Stimulated activated CD4-positive, alpha-beta T cell treated with anti-CD3 and anti-CD28 coated beads, TNF-alpha, amount 100 ng/mL, for 24 hours (primary cell): ENCODE measurements around the gene WHAMM.
A peak's percentile ranks its signal among the peaks of the same experiment; 100 is the strongest.
"Not testable (repeated sequence)": the region's sequence is repeated elsewhere in the genome, so short reads cannot be mapped to it uniquely, and the experiment has no call there.

Experiments used
- DNase-seq, 3 experiments: peaks; one replicate each; pipeline ENCODE4 v3.0.0-alpha.2; 2020; ENCODE audit warnings: low read depth in 3 of 3

The WHAMM gene

DNA sequence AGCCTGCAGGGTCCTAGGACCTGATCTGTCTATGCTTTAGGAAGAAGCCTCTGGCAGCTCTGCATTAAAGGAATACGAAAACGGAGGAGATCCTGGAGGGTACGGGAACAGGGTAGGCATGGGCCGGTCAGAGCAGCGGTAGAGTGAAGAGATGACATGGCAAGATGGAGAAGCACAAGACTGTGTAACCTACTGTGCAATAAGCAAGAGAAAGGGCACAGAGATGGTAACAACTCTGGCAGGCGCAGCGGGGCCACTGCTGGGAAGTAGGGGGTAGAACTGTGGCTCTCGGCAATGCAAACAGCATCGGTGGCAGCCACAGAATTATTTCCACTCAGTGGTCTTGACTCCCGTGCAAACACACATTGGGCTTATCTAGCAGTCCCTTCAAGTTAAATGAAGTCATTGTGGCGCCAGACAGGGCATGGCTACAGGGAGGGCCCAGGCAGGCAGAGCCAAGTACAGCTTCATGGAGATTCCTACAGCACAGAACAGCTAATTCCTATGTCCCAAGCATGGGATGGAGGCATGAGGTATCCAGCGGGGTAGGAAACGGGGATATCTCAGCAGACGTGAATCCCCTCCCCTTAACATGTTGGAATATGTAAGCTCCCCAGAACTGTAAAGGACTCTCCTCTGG, 28.8 kb downstream of the WHAMM start:
- no peak for DNase-seq

DNA sequence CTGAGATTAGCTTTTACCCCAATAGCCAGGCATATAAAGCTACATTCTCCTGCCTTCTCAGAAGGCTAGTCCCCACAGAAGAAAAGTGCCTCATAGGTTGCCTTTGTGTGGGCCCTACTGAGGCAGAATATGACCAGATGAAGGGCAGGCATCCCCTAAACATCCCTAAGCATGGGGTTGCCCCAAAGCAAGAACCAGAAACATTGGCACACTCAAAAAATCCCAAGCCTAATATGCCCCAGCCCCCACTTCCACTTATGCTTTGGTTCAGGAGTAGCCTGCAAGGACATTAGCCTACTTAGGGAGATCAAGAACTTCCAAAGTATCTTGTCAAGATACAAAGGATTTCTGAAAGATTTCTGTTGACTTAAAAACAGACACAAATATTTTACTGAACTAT, 29.7 kb downstream of the WHAMM start:
- no peak for DNase-seq

- no peak for DNase-seq
These were observed 30.7 kb downstream of the WHAMM start for GRCh38 chr15:82840166-82840565.

GRCh38 chr15:82843566-82843965, 34.1 kb downstream of the WHAMM start:
- DNase-seq, result no peak

DNA sequence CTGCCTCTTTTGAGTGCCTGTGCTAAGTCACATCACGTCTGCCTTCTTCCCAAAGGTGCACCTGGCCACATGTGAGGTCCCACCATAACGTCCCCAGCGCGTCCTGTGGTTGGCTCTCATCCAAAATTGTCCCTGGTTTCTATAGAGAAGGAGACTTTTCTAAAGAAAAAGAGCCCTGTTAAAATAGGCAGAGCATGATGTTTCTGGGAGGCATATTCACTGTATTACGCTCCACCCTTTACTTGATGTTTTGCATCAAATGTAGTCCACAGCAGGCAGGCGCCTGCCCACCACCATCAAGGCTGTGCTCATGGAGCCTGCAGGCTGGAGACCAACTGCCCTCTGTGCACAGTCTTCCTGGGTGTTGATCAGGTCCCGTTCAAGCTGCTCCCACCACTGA, 36.3 kb downstream of the WHAMM start:
- DNase-seq, result no peak

DNA sequence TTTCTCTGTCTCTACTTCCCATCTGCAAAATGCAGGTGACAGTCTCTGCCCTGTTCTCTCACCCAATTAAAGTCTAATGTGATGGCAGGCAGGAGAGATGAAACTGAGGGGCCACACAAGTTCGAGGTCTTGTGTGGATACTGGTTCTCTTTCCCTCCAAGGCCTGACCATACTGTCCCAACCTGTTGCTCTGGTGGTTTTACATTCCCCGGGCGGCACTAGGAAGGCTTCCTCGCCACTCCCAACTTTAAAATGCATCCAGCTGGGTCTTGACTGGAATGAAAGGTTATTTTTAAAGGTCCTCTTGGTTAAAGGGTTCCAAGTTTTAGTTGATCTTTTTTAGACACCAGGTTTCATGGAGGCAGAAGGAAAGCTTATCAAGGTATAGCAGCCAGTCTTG, 37.2 kb downstream of the WHAMM start:
- DNase-seq, result no peak

DNA sequence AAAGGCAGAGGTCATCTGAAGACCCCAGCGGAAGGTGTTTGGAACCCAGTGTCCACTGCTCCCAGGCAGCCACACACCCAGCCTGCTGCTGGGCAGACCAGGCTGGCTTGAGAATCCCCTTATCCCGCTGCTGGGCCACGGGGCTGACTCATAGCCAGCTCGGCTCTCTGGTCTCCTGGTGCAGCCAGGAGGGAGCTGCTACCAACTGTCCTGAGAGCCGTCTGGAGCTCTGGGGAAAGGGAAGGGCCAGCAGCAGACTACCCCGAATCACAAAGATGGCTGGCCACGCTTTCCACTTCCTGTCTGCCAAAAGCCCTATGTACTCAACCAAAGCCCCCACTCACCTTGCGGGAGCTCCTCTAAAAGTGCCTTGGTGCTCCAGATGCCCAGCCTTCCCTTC, 38.3 kb downstream of the WHAMM start:
- no peak for DNase-seq

- no peak for DNase-seq
These were observed 39.0 kb downstream of the WHAMM start for GRCh38 chr15:82848241-82848993.

- peak in 2 of 3 experiments; percentile 11 to 40 for DNase-seq
These were observed 40.4 kb downstream of the WHAMM start for GRCh38 chr15:82849556-82850512.

- DNase-seq, result no peak
These were observed 41.3 kb downstream of the WHAMM start for GRCh38 chr15:82850731-82851130.

DNA sequence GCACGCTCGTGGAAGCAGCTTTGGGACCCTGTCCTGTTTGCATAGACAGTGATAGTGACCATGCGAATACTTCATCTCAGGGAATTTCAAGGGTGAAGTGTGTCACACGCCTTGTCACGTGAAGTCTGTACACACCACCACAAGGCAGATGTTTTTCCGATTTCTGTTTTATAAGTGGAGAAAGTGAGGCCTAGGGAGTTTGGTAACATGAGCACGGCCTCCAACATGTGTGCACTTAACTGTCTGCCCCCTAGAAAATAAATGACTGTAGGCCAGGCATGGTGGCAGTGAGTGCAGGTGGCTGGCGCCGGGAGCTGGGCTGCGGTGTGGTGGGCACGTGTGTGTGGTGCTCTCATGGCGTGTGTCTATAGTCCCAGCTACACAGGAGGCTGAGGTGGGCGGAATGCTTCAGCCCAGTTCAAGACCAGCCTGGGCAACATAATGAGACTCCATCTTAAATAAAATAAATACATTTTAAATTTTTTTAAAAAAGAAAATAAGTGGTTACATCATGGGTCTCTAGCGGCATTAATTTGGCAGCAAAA, 42.0 kb downstream of the WHAMM start:
- DNase-seq, result no peak

DNA sequence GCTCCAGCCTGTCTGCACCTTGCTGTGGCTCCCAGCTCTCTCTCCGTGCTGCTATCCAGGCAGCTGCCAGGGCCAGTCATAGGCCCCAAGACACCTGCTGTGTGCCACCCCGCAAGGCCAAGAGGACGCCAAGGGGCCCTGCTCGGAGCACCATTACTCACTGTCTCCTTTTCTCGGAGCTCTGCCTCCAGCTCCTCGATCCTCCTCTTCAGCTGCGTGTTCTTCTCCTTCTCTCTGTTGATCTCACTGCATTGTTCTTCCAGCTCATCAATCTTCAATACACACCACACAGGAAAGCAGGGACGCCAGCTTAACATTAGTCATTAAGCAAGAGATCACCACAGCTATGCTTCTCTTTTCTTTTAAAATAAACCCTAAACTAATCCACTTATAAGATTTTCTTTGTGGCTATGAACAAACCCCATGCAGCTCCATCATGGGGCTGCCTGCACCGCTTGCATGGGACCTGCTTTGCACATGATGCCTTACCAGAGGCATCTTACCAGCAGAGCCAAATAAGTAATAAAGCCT, 42.6 kb downstream of the WHAMM start:
- DNase-seq, result no peak

- DNase-seq, result no peak
These were observed 43.6 kb downstream of the WHAMM start for GRCh38 chr15:82852941-82853561.

DNA sequence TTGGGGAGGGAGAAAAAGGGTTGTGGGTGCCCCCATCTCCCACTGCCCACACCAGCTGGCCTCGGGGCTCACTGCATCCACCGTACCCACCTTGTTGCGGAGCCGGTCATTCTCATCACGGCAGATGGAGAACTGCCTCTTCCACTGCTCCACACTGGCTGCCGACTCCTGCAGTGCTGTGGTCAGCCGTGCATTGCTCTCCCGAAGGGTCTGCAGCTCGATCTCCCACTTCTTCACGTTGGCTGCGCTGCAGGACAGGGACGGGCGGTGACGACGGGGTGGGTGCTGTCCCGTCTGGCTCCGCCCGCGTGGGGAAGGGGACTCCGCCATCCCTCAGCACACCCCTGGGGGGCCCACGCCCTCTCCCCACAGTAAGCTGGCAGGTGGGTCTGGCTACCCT, 45.1 kb downstream of the WHAMM start:
- no peak for DNase-seq

DNA sequence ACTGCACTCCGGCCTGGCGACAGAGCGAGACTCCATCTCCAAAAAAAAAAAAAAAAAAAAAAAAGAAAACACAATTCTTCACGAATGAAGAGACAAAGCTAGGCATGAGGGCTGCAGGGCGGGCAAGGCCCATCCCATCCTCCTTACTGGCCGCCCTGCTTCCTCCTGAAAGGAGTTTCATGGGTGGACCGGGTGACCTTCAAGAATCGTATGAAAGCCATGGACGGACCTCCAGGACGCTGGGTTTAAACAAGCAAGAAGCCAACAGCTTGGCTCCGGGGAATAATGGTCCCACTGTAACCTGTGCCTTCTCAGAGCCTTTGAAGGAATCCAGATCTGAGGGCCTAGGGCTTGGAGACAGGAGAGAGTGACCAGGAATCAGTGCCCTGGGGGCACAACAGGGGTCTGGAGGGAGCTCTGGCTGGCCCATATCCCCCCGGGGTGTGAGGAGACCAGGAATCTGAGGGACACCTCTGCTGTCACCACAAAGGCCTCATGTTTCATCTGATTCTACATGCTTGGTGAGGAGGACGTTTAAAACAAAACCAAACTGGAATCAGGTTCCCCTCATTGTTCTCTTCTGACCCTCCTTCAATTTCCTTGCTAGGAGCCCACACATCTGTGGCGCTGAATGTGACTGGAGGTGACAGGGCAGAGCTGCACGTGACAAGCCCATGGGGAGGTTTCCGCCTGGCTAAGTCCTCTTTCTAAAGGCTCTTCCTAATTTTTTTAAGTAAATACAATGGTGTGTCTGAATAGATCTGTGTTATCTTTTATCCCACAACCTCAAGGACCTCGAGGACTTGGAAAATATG, 46.1 kb downstream of the WHAMM start:
- no peak for DNase-seq

GRCh38 chr15:82856397-82857170, 47.2 kb downstream of the WHAMM start:
- no peak for DNase-seq

- no peak for DNase-seq
These were observed 49.5 kb downstream of the WHAMM start for GRCh38 chr15:82858932-82859331.

DNA sequence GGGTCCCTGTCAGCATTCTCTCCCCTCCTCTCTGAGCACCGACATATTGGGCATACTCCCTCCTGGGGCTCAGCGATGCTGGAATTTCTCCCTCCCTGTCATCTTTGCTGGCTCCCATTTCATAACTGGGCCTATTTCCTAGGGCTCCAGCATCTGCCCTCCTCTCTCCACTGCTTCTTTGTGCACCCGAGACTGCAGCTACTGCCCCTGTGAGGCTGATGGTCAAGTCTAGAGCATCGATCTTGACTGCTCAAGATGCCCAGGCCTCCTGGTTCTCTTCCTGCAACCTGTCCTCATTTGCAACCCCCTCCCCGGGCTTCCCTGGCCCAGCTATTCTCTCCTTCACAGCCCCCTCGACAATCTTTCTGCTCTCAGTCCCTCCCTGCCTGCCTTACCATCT, 53.5 kb downstream of the WHAMM start:
- DNase-seq, result no peak

DNA sequence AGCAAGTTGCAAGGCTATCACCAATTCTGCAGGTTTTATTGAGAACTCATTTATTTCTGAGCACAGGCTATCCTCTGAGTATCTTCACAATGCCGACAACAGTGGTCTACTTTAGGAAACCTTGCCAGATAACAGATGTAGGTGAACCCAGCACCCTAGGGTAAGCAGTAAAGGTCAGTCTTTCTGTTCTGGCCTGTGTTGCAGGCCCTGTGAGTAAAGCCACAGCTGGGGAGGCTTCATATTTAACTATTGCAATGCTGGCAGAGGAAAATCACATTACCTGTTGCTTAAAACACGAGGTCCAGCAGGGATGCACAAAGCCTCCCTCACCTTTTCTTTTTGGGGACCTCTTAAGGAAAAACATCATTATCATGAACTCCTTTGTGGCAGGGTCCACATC, 55.5 kb downstream of the WHAMM start:
- DNase-seq, result no peak

- DNase-seq, result not testable (repeated sequence)
These were observed 56.2 kb downstream of the WHAMM start for GRCh38 chr15:82865581-82865980.
